HCT116 (cell line): Measurements from ENCODE around the gene FGD4. TPM values are rescaled to one million over a fixed set of nuclear protein-coding genes. Genes with fewer than 3 reads are reported as not detected.

Experiments used
- ATAC-seq: fragments of 200-7000 bp; cut with Tn5 transposase; 2 replicates; pipeline ENCODE4 v1.9.1; 2020; ENCODE audit warnings: mild to moderate bottlenecking, moderate library complexity
- BruUV-seq: library from RNA; stranded (reverse); fragments of 400-500 nt; replicated peaks from 2 replicates; lab custom pipeline; 2021; lab: Mats Ljungman, UMichigan
- CTCF ChIA-PET: fragments of 300-600 bp; sonication (Branson Sonifier 250); formaldehyde crosslinking; loops from one replicate; lab custom pipeline; 2021; ENCODE audit warnings: antibody characterized with exemption; lab: Charles Lee
- POLR2A ChIA-PET: fragments of 300-600, 350-600 bp; sonication (Branson Sonifier 250); formaldehyde crosslinking; loops from one replicate; lab custom pipeline; 2021; ENCODE audit warnings: antibody characterized with exemption; lab: Charles Lee
- RAD21 ChIA-PET, 2 experiments: fragments of 300-600 bp; sonication (Branson Sonifier 250); formaldehyde crosslinking; loops; one replicate each; lab custom pipeline; 2023; ENCODE audit warnings: low total read pairs in 2 of 2; ENCODE audit not compliant: uncharacterized antibody in 2 of 2, unreplicated experiment in 2 of 2, low non-redundant PET in 1 of 2; lab: Charles Lee
- DNase-seq: peaks from one replicate; pipeline ENCODE4 v3.0.0-alpha.2; 2010; ENCODE audit warnings: low read depth, low spot score
- H2AFZ ChIP-seq: fragments of 200-600 bp; shearing (Covaris generic), sonication (generic); 2 replicates; pipeline ENCODE4 v1.6.1; 2017; ENCODE audit warnings: low read depth, mixed run types, mixed read lengths, antibody characterized with exemption, low read length; ENCODE audit not compliant: poor library complexity, severe bottlenecking
- H3K27ac ChIP-seq: 2 replicates; pipeline ENCODE4 v1.5.1; 2012; ENCODE audit warnings: low read depth, low read length
- H3K27me3 ChIP-seq: fragments of 200-600 bp; sonication (generic); 2 replicates; pipeline ENCODE4 v1.6.1; 2016; ENCODE audit warnings: mixed run types, low read length, mixed read lengths; ENCODE audit not compliant: insufficient read depth
- H3K36me3 ChIP-seq, 2 experiments: fragments of 200-500 bp in 1 of 2; fragments of 200-600 bp in 1 of 2; sonication (Bioruptor generic) in 1 of 2; sonication (generic) in 1 of 2; 2 replicates each; pipeline versions ENCODE4 v1.5.1 to v1.6.1; 2014 to 2016; ENCODE audit warnings: low read length in 2 of 2, inconsistent platforms in 1 of 2, mixed read lengths in 1 of 2, mixed run types in 1 of 2; ENCODE audit not compliant: insufficient read depth in 2 of 2, control insufficient read depth in 1 of 2
- H3K4me1 ChIP-seq, 2 experiments: fragments of 200-600 bp in 1 of 2; sonication (generic) in 1 of 2; 2 replicates each; pipeline versions ENCODE4 v1.5.1 to v1.6.1; 2012 to 2017; ENCODE audit warnings: low read length in 2 of 2, inconsistent platforms in 1 of 2, mild to moderate bottlenecking in 1 of 2, mixed read lengths in 1 of 2, mixed run types in 1 of 2, moderate library complexity in 1 of 2; ENCODE audit not compliant: insufficient read depth in 2 of 2, control insufficient read depth in 1 of 2
- H3K4me2 ChIP-seq: fragments of 200-600 bp; sonication (generic); 2 replicates; pipeline ENCODE4 v1.6.1; 2017; ENCODE audit warnings: mixed run types, low read length, mixed read lengths
- H3K4me3 ChIP-seq, 2 experiments: fragments of 200-600 bp in 1 of 2; sonication (generic) in 1 of 2; replicated peaks in 1 of 2; 2 replicates each; pipeline ENCODE4 v1.5.1; 2011 to 2016; ENCODE audit warnings: low read length in 2 of 2, control low read depth in 1 of 2, low read depth in 1 of 2, mild to moderate bottlenecking in 1 of 2, mixed read lengths in 1 of 2, mixed run types in 1 of 2
- H3K79me2 ChIP-seq: fragments of 200-600 bp; sonication (generic); 2 replicates; pipeline ENCODE4 v1.6.1; 2017; ENCODE audit warnings: mild to moderate bottlenecking, mixed run types, low read length, moderate library complexity, mixed read lengths; ENCODE audit not compliant: insufficient read depth
- H3K9ac ChIP-seq: fragments of 200-600 bp; sonication (generic); 2 replicates; pipeline ENCODE4 v1.6.1; 2016; ENCODE audit warnings: low read length, mixed read lengths
- H3K9me2 ChIP-seq: fragments of 200-600 bp; sonication (generic), shearing (Covaris generic); 2 replicates; pipeline ENCODE4 v1.6.1; 2017; ENCODE audit warnings: mixed run types, mild to moderate bottlenecking, moderate library complexity; ENCODE audit not compliant: insufficient read depth
- H3K9me3 ChIP-seq, 2 experiments: fragments of 200-500 bp in 1 of 2; fragments of 200-600 bp in 1 of 2; sonication (Bioruptor generic) in 1 of 2; sonication (generic) in 1 of 2; 2 replicates each; pipeline ENCODE4 v1.6.1; 2014 to 2017; ENCODE audit warnings: low read length in 2 of 2, mixed read lengths in 2 of 2, inconsistent platforms in 1 of 2, low read depth in 1 of 2, mild to moderate bottlenecking in 1 of 2, mixed run types in 1 of 2, moderate library complexity in 1 of 2; ENCODE audit not compliant: control insufficient read depth in 1 of 2, insufficient read depth in 1 of 2
- H4K20me1 ChIP-seq: fragments of 200-600 bp; sonication (generic), shearing (Covaris generic); 2 replicates; pipeline ENCODE4 v1.6.1; 2017; ENCODE audit warnings: mixed run types, mild to moderate bottlenecking, moderate library complexity; ENCODE audit not compliant: insufficient read depth
- CBX3 ChIP-seq: IDR thresholded peaks from 2 replicates; pipeline ENCODE4 v1.6.1; 2012; ENCODE audit warnings: low read depth
- CEBPB ChIP-seq: IDR thresholded peaks from 2 replicates; pipeline ENCODE4 v1.6.1; 2012; ENCODE audit warnings: low read depth
- EGR1 ChIP-seq: IDR thresholded peaks from 2 replicates; pipeline ENCODE4 v1.6.1; 2012; ENCODE audit warnings: low read depth
- ELF1 ChIP-seq: IDR thresholded peaks from 2 replicates; pipeline ENCODE4 v1.6.1; 2012; ENCODE audit warnings: low read depth, borderline replicate concordance
- EZH2 ChIP-seq: fragments of 200-600 bp; sonication (generic); IDR thresholded peaks from 2 replicates; pipeline ENCODE4 v1.6.1; 2017; ENCODE audit warnings: antibody characterized with exemption, mixed run types
- EZH2phosphoT487 ChIP-seq: fragments of 200-600 bp; IDR thresholded peaks from 2 replicates; pipeline ENCODE4 v1.6.1; 2018; ENCODE audit warnings: antibody characterized with exemption, borderline replicate concordance
- FOSL1 ChIP-seq: IDR thresholded peaks from 2 replicates; pipeline ENCODE4 v1.6.1; 2012; ENCODE audit warnings: low read depth
- JUND ChIP-seq: IDR thresholded peaks from 2 replicates; pipeline ENCODE4 v1.6.1; 2012
- POLR2A ChIP-seq: IDR thresholded peaks from 2 replicates; pipeline ENCODE4 v1.7.0; 2011; ENCODE audit warnings: borderline replicate concordance; ENCODE audit not compliant: insufficient read depth, insufficient read length; ENCODE audit errors: extremely low read depth
- POLR2AphosphoS5 ChIP-seq: IDR thresholded peaks from 2 replicates; pipeline ENCODE4 v1.6.1; 2011; ENCODE audit warnings: mild to moderate bottlenecking, low read depth, low read length, moderate library complexity
- RAD21 ChIP-seq: IDR thresholded peaks from 2 replicates; pipeline ENCODE4 v1.6.1; 2012; ENCODE audit warnings: low read depth, mild to moderate bottlenecking
- SP1 ChIP-seq: IDR thresholded peaks from 2 replicates; pipeline ENCODE4 v1.6.1; 2012; ENCODE audit warnings: low read depth
- SRF ChIP-seq: IDR thresholded peaks from 2 replicates; pipeline ENCODE4 v1.6.1; 2012; ENCODE audit warnings: low read depth
- YY1 ChIP-seq: IDR thresholded peaks from 2 replicates; pipeline ENCODE4 v1.6.1; 2011; ENCODE audit warnings: low read length, low read depth, moderate library complexity, mild to moderate bottlenecking; ENCODE audit not compliant: insufficient replicate concordance; ENCODE audit errors: extremely low read depth
- ZNF274 ChIP-seq: fragments of 200-500 bp; sonication (Bioruptor generic); IDR thresholded peaks from 2 replicates; pipeline ENCODE4 v1.6.1; 2014; ENCODE audit warnings: mild to moderate bottlenecking, low read depth, low read length, inconsistent platforms
- intact Hi-C: fragments of 100-400 bp; cut with micrococcal nuclease; formaldehyde crosslinking; loops from 2 replicates; pipeline ENCODE4 v1.10.0; 2022
- total RNA-seq: library from RNA; stranded (reverse); gene quantifications from one replicate; pipeline ENCODE4 v1.2.1, GENCODE V29; 2021; ENCODE audit not compliant: unreplicated experiment
- TF ChIP-seq, protein P1 (sequence below): IDR thresholded peaks from 2 replicates; pipeline ENCODE4 v1.6.1; 2012
- TF ChIP-seq, protein P2 (sequence below), 3 experiments: fragments of 200-600 bp in 1 of 3; sonication (generic) in 1 of 3; IDR thresholded peaks in 2 of 3; conservative IDR thresholded peaks in 1 of 3; 2 replicates each; pipeline ENCODE4 v1.5.1; 2012 to 2017; ENCODE audit warnings: low read depth in 2 of 3, low read length in 2 of 3, antibody characterized with exemption in 1 of 3, borderline replicate concordance in 1 of 3, control low read depth in 1 of 3, mild to moderate bottlenecking in 1 of 3, mixed read lengths in 1 of 3, mixed run types in 1 of 3, moderate library complexity in 1 of 3; ENCODE audit not compliant: insufficient read depth in 1 of 3
- TF ChIP-seq, protein P3 (sequence below): IDR thresholded peaks from 2 replicates; pipeline ENCODE4 v1.6.1; 2012

FGD4 gene
- total RNA-seq, 1 experiment from 2014 or later: 7.7 TPM

DNA sequence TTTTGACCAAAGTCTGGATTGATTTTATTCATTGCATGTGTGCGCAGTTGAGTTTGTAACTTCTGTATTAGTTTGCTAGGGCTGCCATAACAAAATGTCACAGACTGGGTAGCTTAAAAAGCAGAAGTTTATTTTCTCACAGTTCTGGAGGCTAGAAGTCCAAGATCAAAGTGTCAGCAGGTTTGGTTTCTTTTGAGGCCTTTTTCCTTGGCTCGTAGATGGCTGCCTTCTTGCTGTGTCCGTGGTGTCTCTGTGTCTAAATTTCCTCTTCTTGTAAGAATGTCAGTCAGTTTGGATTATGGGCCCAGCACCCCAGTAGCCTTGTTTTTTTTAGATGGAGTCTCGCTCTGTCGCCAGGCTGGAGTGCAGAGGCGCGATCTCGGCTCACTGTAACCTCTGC lies 291.6 kb downstream of the FGD4 start:
- H3K4me1 ChIP-seq: no peaks in the 10 kb centered on the region
- no TSS peak for BruUV-seq
- TF ChIP-seq POLR2A (no peak), CEBPB (no peak), POLR2AphosphoS5 (no peak), EZH2 (no peak), RAD21 (no peak), SRF (no peak), EGR1 (no peak), JUND (no peak), ZNF274 (no peak), ELF1 (no peak), EZH2phosphoT487 (no peak), YY1 (no peak)
- TF ChIP-seq, protein P1, sequence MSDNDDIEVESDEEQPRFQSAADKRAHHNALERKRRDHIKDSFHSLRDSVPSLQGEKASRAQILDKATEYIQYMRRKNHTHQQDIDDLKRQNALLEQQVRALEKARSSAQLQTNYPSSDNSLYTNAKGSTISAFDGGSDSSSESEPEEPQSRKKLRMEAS: no peak
- no peaks in the 10 kb centered on the region for H3K9me2 ChIP-seq
- no peak overlapping the region for H3K27ac ChIP-seq
- ChIA-PET POLR2A (no interaction called here), RAD21 (no interaction called here), CTCF (no interaction called here)
- DNase-seq: no peak
- H3K36me3 ChIP-seq: no peaks in the 10 kb centered on the region
- H4K20me1 ChIP-seq: no peaks in the 10 kb centered on the region; the same call in 1 of the 2 replicates
- intact Hi-C loops: no loop called here
- H3K4me2 ChIP-seq: no peak overlapping the region
- H3K27me3 ChIP-seq: no peaks in the 10 kb centered on the region
- no peak for ATAC-seq
- no peaks in the 10 kb centered on the region for H3K9me3 ChIP-seq
- no peak overlapping the region for H2AFZ ChIP-seq
- H3K79me2 ChIP-seq: peaks cover 99% of the 10 kb centered on the region
- H3K4me3 ChIP-seq: no peak overlapping the region
- no peak overlapping the region for H3K9ac ChIP-seq

DNA sequence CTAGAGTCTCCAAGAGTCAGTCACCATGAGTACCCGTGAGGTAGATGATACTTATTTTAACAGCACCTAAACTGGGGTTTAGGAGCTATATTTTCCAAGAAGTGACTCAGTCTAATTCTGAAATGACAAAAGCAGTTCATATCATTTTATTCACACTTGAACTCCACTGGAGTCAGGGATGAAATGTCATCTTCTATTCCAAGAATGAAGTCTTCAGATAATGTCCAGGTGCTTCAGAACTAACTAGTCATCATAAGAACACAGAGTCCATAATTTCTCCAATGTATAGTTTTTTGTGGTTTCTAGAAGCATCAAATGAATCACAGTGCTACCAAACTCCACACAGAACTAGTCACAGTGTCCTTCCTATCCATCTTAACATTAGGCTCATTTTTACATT lies 293.0 kb downstream of the FGD4 start:
- H3K36me3 ChIP-seq: no peaks in the 10 kb centered on the region
- DNase-seq (no peak), ATAC-seq (no peak)
- peaks cover 92% of the 10 kb centered on the region for H3K79me2 ChIP-seq
- H3K9me2 ChIP-seq: no peaks in the 10 kb centered on the region
- no peaks in the 10 kb centered on the region for H3K9me3 ChIP-seq
- ChIA-PET CTCF (no interaction called here), POLR2A (no interaction called here), RAD21 (no interaction called here)
- no peak overlapping the region for H3K27ac ChIP-seq
- TF ChIP-seq, protein P2, sequence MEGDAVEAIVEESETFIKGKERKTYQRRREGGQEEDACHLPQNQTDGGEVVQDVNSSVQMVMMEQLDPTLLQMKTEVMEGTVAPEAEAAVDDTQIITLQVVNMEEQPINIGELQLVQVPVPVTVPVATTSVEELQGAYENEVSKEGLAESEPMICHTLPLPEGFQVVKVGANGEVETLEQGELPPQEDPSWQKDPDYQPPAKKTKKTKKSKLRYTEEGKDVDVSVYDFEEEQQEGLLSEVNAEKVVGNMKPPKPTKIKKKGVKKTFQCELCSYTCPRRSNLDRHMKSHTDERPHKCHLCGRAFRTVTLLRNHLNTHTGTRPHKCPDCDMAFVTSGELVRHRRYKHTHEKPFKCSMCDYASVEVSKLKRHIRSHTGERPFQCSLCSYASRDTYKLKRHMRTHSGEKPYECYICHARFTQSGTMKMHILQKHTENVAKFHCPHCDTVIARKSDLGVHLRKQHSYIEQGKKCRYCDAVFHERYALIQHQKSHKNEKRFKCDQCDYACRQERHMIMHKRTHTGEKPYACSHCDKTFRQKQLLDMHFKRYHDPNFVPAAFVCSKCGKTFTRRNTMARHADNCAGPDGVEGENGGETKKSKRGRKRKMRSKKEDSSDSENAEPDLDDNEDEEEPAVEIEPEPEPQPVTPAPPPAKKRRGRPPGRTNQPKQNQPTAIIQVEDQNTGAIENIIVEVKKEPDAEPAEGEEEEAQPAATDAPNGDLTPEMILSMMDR (IDR thresholded peaks at IDR 0.05 in 2 of 3, conservative IDR thresholded peaks at IDR 0.05 in 1 of 3; ENCODE audit: borderline replicate concordance in 1 of 3, insufficient read depth in 1 of 3, low read depth in 2 of 3, low read length in 2 of 3): no peak
- no peak for TF ChIP-seq JUND
- TF ChIP-seq EGR1: no peak
- no peak for TF ChIP-seq YY1
- TF ChIP-seq ZNF274: no peak
- TF ChIP-seq, protein P3, sequence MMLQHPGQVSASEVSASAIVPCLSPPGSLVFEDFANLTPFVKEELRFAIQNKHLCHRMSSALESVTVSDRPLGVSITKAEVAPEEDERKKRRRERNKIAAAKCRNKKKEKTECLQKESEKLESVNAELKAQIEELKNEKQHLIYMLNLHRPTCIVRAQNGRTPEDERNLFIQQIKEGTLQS: no peak
- TF ChIP-seq POLR2A: no peak
- TF ChIP-seq, protein P1: no peak
- TF ChIP-seq ELF1: no peak
- no peak for TF ChIP-seq CEBPB
- TF ChIP-seq SP1: no peak
- TF ChIP-seq FOSL1: no peak
- TF ChIP-seq CBX3: no peak
- no peaks in the 10 kb centered on the region for H3K4me1 ChIP-seq
- no peak overlapping the region for H2AFZ ChIP-seq
- no peaks in the 10 kb centered on the region; the same call in 1 of the 2 replicates for H4K20me1 ChIP-seq
- no peaks in the 10 kb centered on the region for H3K27me3 ChIP-seq
- no peak overlapping the region for H3K4me3 ChIP-seq
- H3K4me2 ChIP-seq: no peak overlapping the region
- intact Hi-C loops: no loop called here
- no TSS peak for BruUV-seq
- H3K9ac ChIP-seq: no peak overlapping the region
